KBM-7 (cell line): ENCODE measurements around the gene BACH2.

Experiments
- DNase-seq: peaks from one replicate; pipeline ENCODE4 v3.0.0-alpha.2; 2015
- in situ Hi-C: fragments of 300-500 bp; cut with MboI; formaldehyde crosslinking; loops from 2 replicates; pipeline ENCODE4 v1.14.3; 2020; ENCODE audit warnings: low sequenced_read_pairs, low pct_unique_long_range_greater_than_20kb, mixed read lengths

BACH2 gene

DNA sequence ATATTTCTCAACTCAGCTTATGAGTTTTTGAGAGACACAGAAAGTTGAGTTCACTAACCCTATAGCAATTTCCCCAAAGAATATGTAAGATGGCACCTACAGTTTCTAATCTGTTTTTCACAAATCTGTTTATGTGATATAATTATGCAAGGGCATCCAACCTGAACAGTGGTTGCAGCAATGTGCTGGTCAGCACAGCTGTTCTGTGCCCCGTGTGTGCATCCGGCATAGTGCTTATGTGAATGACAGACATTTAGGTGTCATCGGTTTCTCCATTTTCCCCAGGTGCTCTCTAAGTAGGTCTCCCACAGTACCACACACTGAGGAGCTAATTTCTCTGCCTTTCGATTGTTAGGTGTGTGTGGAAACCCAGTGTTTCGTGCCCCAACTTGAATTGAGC, 7.7 kb upstream of the BACH2 start:
- no peak for DNase-seq

DNA sequence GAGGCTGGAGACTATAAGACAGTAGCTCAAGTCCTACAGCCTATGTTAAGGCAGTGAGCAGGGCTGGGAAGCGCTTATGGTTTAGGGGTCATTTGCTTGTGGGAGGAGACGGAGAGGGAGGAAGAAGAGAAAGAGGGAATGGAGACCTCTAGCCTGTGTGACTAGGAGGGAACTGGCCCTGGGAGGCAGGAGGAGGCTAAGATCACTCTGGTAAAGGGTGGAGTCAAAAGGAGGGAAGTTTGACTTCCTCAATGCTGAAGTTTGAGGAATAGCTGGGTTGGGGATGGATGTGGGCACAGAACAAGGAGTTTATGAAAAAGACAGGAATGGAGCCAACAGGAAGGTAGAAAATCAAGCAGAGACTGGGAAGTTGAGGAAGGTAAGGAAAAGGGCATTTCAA, 6.4 kb upstream of the BACH2 start:
- in situ Hi-C loops = no loop called here
- no peak for DNase-seq

More for the DNA sequence above, 7.7 kb upstream of the BACH2 start:
- in situ Hi-C loops = no loop called here

DNA sequence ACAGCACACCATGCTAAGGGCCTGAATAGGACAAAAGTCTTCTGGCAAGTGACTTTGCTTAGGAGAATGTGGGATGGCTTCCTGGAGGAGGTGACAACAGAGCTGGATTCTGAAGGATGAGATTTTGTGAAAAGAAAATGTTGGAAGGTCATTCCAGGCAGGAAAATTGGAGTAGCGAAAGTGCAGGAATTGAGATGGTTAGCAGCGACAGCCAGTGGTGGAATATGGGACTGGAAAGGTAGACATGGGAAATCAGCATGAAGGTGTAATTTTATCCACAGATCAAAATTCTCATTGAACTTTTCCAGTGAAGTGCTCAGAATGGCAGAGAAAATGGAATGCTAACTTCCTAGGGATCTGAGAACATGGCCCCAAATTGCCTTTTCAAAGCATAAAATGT, 5.7 kb upstream of the BACH2 start:
- in situ Hi-C loops = no loop called here

DNA sequence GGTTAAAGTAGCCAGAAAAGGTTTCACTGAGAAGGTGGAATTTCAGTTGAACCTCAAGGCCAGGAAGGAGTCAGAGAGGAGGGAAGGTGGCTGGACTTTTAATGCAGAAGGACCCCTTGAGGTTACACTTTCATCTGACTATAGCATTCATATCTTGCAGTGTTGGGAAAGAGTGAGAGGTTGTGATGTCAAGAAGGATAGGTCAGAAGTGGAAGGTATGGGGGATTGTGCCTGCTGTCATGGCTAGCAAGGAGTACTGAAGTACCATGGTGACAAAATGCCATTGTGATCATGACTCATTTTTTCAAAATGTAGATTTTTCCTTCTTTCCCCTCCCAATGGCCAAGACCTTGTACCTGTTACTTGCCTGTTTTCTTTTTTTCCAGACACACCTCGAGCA, 5.2 kb upstream of the BACH2 start:
- DNase-seq = no peak
- in situ Hi-C loops = no loop called here

More for the DNA sequence above, 5.7 kb upstream of the BACH2 start:
- DNase-seq = no peak

DNA sequence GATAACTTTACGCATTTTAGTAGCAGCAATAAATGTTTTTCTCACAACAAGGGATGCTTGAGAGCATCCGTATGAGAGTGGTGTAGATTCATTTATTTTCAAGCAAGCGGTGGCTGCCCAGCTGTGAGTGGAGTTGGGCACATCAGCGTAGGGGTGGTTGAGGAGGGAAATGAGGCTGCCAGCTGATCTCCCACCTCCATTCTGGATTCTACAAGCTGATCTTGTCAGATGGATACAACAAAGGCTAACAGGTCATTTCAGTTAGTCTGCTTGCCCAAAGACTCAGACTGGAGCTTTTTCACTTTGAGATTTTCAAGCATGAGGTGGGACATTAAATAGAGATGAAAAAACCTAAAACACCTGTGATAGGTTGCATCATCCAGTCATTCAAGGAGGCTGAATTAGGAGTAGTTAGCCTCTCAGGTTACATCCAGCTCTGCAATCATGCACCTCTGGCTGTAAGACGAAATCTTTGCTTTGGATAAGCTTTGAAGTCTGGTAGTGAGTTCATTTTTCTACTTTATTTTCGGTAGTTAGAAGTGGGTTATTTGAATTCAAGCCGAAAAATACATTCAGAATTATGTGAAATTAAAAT, 1.9 kb upstream of the BACH2 start:
- in situ Hi-C loops = no loop called here
- no peak for DNase-seq

DNA sequence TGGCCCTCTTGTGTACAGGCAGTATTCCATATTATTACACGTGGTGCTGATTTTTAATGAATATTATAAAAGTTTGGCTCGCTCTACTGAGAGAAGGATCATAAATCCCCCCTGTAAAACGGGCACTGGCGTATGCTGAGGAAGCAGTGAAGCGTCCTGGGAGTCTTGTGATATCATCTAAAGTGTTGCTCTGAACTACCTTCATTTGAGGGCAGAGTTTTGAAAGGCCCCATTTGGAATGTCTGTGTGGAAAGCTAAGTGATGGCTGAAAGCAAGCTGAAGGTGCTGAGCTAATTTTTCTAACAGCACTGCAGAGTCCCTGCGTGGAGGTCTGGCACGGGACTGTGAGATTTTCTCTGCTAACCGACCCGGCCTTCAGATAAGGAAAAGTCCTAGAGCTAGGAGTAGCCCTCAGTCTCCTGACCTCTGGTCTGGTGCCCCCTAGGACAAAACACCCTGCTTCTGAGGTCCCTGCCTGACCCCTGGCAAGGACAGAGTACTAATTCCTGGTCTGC, 1.3 kb upstream of the BACH2 start:
- in situ Hi-C loops = no loop called here
- DNase-seq = no peak

DNA sequence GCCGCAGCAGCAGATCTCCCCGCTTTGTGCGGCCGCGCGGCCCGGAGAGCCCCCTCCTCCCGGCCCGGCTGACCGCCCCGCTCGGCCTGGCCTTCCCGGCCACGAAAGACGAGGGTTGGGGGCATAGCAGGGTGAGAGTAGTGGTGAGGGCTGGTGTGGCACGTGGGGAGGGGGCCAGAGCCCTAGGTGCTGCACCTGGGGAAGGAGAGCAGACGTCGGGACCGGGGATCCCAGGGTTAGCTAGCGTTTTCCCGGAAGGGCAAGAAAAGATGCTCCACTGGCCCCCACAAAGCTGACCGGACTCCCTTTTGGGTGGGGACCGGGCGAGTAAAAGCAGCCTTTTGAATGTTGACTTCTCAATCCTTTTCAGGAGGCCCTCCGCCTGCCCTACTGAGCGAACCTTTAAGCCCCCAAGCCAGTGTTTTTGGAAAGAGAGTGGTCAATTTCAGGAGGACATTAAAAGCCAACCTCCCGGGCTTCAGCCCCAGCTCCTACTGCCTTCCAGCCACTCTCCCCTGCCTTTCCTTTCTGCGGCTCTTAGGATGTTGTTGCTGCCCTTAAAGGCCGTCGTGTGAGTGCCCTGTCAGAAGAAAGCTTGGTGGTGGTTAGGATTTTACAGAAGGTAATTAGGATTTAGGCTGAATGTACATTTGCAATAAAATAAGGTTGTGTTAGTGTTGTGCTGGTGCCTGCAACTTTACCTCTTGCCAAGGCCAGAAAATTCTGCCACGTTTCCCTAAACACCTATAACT, 648 bp upstream of the BACH2 start:
- in situ Hi-C loops = no loop called here
- DNase-seq = no peak

DNA sequence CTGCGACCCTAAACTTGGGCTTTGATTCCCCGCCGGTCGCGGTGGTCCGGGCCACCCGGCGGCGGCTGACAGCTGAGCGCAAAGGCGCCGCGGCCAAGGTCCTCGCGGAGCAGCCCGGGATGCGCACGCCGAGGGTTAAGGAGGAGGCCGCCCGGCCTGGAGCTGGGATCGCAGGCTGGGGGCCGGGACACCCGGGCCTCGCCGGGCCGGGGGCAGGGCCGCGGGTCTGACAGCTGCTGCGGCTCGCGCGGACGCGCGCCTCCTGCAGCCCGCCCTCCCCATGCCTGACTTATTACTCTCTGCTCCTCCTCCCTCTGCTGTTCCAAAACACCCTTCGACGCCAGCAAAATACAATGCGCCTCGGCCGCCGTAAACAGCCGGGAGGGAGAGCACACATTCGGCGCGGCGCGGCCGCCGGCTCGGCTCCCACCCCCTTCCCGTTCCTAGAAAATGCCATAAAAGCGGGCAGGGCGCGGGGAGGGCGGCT, 746 bp downstream of the BACH2 start:
- peak; percentile 43 for DNase-seq
- in situ Hi-C loops = no loop called here

DNA sequence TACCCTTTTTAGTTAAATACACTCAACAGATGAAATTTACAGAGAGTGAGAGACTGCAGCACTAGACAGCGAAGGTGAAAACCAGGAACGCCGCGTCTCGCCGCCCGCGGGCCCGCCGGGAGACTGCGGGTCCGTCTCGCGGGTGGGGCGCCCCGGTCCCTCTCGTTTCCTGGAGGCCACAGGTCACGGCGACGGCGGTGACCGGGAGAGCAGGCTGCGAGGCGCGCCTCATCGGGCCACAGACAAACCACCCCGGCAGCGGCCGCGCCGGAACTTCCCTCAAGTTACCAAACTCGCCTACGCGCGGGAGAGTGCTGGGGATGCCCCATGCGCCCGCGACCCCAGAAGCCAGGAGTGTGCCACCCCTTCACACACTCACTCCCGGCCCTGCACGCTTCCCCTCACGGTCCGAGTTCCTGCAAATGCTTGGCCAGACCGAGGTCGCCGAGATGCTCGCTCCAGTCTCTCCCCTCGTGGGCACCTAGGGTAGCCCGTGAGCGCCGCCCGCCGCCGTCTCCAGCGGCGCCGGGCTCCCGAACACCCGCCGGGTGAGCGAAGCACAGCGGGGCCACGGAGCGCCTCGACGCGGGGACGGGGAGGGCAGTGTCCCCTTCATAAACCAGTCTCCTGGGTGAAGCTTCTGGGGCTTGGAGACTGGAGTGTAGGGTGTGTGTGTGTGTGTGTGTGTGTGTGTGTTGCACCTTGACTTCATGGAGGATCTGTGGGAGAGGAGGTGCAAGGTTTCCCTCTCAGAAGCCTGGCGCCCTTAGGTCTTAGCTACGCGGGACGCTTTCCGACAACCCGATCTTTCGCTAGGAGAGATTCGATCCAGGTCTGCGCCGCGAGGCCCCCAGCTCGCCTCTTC, 1.4 kb downstream of the BACH2 start:
- in situ Hi-C loops = no loop called here
- peak; percentile 35 for DNase-seq

DNA sequence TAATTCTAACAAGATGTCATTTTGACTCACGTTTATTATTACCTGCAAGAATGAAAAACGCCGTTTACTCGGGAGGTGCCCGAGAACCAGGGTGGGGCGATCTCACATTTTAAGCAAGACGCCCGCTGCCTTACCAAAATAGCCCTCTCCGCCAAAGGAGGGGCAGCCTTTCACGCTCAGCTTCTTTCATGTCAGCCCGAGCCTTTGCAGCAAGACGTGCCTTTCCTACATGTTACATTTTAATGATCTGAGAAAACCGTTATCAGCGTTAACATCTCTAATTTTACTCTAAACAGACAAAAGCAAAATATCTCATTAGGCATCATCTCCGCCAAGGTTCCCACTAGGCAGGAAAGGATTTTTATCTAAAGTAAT, 2.0 kb downstream of the BACH2 start:
- in situ Hi-C loops = no loop called here
- DNase-seq = peak; percentile 19

DNA sequence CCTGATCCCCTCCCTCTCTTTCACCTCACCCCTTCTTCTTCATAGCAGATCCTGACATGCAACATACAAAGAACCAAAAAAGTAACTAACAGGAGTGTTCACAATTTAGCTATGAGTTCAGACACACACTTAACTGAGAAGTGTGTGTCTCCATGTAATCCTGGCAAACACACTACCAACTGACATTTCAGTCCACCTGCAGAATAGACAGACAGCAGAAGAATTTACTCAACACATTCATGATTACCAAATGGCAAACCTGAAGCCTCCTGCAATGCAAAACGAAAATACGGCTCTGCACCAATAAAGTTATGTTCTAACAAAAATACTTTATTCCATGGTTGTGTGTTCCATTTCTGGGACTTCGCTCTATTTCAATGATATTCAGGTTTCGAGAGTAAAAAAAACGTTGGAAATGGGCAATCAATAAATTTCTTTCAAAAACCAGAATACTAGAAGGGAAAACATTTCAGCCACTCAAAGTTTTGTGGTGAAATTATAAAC, 2.6 kb downstream of the BACH2 start:
- in situ Hi-C loops = no loop called here
- DNase-seq = no peak

DNA sequence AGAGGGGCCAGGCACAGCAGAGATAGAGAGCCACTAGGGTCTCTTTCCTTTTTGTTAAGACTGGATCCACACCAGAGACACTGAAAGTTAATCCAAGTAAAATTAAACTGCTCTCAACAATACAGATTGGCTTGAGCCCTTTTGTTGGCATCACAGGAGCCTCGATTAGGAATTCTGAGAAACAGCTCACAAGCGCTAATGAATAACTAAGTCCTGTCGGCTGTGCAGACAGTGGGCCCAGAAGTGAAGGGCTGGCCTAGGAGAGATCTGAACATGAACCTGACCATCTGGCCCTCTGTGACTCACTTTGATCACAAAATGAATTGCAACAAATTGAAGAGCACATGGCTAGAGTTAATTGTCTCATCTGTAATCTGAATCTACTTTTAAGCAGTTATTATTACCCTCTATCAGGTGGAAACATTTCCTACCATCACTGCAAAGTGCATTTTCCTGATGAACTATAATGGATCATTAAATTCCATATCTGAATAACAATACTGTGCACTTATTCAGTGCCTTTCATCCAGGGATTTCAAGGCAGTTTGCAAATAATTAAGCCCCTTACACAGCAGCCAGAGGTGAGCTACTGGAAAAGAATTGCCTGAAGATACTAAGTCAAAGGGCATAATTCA, 3.2 kb downstream of the BACH2 start:
- no peak for DNase-seq
- in situ Hi-C loops = no loop called here

DNA sequence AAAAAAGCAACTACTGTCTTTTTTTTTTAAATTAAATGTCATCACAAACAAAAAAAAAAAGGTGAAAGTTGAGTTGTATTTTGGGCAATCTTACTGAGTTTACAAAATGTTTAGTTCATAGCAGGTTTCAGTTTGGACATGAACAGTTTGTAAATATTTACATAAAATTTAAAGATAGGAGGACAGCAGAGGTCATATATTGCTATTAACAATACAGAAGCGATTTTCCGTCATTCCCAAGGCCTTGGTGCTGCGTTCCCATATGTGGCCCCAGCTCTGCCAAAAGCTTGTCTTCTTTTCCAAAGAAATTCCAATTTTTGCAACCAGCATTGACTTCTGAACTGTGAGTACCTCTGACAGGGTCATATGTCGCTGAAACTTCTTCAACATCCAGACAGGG, 5.1 kb downstream of the BACH2 start:
- no peak for DNase-seq
- in situ Hi-C loops = no loop called here

DNA sequence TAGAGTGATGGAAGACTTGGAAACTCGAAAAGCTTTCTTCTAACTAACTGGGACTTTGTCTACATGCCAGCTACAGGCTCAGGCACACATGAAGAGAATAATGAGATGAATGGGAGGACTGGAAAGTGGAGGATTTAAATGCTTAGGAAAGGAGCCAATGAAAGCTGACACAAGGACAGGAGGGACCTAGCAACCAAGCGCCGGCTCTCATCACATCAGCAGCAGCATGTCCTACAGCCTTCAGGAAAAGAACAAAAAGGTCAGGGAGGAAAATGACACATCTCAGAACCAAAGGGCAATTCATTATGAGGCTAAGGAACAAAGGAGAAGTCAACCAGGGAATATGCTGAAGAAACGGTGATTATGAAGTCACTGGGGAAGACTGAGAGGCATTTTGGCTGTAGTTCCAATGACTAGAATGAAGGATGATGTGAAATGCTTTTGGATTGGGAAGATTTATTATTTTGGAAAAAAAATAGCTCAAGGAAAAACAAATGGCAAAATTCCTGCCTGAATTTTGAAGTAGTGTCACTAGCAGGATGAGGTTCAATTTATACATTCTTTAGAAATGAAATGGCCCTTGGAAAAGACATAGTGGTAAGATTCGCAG, 5.7 kb downstream of the BACH2 start:
- in situ Hi-C loops = no loop called here
- no peak for DNase-seq

DNA sequence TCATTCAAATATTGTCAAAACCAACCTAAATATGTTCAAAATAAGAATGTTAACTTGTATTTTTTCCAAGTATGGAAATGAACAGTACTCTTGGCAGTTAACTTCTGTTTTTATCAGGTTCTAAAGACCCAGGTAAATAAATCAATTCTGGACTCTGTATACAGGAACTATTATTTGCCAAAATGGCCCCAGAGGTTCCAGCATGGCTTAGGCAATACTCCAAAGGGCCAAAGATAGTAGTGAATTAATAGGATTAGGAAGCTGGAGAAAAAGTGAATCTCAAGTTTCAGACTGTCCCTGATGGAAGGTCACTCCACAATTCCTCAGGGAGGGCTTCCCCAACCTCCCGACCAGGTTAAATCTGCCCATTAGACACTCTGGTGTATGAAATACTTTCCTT, 6.7 kb downstream of the BACH2 start:
- no peak for DNase-seq
- in situ Hi-C loops = no loop called here

DNA sequence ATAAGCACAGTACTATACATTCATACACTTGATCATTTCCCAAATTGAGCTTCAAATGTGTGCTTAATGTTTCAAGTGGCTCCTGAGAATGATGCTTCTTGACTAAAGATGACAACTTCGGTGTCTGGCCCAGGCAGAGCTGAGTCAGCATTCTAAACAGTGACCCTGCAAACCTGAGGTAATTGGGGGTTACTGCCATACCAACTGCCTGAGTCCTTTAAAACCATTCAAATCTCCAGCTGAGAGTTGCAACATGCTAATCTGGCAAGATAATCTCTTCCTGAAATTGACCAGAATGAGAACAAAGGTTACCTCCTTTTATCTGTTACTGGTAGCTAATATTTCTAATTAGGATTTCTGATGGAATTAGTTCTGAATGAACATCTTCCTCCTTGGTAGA, 8.2 kb downstream of the BACH2 start:
- in situ Hi-C loops = no loop called here
- no peak for DNase-seq

DNA sequence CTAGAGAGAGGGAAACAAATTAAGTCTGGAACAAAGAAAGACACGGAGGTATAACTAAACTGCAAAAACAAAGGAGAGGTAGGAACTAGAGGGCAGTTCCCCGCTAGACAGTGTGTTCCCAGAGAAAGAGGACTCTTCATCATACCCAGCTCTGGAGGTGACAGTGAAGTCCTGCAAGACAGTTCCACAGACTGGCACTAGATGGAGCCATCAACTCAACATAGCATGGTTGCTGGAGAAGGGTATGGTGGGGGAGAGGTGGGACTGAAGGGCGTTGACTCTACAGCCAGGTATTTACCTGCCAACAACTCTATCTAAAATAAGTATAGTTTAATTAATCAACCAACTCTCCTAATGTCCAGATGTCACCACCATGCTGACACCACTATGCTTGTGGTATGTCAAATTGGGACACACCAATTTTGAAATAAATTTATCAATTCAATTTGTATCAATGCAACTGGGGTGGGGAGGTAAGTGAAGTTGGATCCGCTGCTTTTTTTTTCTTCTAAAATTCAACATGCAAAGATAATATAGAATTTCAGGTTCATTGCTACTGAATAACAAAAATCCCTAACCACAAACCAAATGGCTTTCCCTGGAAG, 9.7 kb downstream of the BACH2 start:
- in situ Hi-C loops = no loop called here
- DNase-seq = peak; percentile 67

DNA sequence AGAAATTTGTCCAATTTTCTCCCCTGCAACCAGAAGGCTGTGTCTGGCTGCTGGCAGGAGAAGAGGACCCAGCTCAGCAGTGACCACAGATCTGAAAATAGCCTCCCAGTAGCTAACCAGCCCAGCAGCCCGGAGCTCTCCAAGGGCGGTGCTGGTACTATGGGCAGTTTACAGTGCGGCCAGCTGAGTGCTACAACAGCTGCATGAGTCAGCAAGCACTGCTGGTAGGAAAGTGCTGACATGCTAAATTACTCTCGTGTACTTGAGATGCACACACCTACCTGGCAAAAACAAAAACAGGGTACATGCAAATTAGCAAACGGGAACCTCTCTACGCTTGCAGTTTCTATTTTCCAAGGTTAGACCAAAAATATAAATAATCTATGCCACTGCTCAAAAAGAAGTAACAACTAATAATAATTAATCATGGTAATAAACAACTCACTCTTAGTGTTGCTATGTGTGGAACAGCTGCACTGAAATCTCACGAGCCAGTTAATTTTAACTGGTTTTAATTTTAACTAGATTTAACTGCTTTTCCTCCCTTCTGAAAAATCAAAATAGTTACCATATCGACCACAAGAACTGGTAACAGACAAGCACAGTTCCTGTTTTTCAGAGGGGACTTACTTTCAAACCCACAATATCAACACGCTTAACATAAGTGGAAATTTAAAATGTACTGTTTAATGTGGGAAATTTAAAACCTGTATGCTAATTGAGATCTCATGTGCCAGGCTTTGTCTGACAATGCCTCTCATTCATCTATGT, 10.8 kb downstream of the BACH2 start:
- in situ Hi-C loops = no loop called here
- peak; percentile 56 for DNase-seq
